Hepatic stellate cell (primary cell): Measurements from ENCODE around the gene ACTRT3.
A peak's percentile ranks its signal among the peaks of the same experiment; 100 is the strongest.
"Not testable (repeated sequence)": the region's sequence is repeated elsewhere in the genome, so short reads cannot be mapped to it uniquely, and the experiment has no call there.

Source experiments
- DNase-seq: peaks from one replicate; pipeline ENCODE4 v3.0.0; 2011; ENCODE audit warnings: low spot score

Gene ACTRT3

DNA sequence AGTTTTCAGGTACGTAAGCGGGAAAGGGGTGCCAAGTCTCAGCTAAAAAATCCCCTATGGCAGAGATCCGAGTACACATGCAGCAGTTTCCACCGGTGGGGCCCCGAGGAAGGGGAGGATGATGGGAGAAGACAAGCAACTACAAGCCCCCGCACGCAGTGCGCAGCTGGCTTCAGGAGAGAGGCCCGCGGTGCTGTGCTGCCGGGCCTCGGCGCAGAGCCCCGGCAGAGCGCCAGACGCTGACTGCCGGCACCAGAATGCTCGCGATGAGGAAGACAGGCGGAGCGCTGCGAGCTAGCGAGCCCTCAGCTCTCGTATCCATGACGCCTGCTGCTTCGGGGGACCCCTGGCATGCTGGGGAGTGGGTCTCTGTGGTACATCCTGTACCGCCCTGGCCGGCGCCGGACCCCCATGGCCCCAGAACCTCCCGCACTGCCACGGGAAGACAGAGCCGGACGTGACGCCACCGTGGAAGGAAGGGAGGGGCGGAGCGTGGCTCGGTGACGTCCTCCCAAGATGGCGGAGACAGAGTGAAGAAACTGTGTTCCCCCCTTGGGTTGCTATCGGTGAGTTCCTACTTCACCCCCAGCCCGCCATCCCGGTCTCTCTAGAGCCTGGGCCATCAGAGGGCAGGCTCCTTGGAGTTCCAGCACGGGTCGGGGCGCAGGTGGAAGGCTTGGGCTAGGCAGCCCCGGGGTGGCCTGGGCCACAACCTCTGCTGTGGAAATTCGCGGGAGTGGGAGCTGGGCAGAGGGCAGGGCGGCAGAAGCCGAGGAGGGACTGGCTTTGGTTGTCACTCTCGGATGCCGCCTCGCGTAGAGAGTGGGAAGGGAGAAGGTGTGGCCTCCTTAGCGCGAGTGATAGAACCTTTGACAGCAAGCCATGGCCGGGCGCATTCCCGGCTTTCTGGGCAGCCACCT lies 3.8 kb upstream of the ACTRT3 start, which contains the start of gene MYNN:
Gene MYNN (plus strand): TSS at position 500 of the 920 bp plus-strand sequence. CDS start 900 bp downstream, outside the sequence.
- peak; percentile 76 for DNase-seq

DNA sequence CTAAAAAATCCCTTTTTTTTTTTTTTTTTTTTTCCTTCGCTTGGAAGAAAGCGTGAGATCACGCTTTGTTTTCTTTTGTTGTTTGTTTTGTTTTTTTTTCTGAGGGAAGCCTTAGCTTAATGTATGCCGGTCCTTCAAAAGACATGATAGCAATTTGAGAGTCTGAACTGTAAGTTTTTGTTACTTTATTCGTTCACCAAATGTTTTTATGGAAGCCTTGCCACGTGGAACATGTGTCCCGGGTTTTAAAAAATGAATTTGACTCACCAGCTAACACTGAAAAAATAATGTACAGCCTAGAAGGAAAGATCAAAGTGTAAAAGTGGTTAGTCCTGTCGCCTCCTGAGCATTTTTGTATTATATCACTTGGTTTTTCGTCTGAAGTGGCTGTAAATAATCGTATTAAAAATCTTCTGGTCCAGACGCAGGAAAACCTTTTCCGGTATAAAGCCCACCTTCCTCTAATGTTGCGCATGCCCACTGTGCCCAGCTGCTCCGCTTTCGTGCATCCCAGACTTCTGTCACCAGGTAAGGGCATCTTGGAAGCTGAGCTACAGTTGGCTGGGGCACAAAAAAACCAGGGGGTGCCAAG lies 3.0 kb upstream of the ACTRT3 start:
- DNase-seq, result peak; percentile 55

DNA sequence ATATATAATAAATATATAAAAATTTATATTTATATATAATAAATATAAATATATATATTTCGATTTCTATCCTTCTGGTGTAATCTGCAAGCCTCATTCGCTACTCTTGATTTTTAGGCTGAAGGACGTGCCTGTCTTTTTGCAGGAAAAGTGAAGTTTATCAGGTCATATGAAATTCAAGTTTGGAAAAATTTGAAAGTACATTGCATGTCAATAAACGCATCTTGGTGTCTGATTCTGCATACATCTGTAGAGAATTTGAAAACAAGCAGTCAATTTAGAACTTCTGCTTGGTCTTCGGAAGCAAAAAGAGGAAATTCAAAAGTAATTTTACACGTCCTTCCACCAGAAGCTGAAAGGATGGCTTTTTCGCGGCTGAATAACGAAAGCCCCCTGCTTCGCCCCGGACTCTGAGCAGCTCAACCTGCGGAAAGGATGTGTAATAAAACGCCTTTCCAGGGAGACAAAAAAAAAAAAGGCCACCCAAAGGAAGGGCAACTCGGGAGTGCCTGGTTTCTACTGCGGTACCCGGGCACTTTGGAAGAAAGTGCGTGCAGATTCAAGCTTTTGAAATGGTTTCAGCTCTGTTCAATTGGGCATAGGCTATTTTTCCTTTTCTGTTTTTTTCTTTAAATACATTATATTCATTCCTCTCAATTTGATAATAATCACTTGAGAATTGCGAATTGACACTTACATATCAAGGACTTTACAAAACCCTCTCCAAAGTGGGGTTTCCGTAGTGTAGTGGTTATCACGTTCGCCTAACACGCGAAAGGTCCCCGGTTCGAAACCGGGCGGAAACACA lies 2.3 kb upstream of the ACTRT3 start:
- peak; percentile 17 for DNase-seq

DNA sequence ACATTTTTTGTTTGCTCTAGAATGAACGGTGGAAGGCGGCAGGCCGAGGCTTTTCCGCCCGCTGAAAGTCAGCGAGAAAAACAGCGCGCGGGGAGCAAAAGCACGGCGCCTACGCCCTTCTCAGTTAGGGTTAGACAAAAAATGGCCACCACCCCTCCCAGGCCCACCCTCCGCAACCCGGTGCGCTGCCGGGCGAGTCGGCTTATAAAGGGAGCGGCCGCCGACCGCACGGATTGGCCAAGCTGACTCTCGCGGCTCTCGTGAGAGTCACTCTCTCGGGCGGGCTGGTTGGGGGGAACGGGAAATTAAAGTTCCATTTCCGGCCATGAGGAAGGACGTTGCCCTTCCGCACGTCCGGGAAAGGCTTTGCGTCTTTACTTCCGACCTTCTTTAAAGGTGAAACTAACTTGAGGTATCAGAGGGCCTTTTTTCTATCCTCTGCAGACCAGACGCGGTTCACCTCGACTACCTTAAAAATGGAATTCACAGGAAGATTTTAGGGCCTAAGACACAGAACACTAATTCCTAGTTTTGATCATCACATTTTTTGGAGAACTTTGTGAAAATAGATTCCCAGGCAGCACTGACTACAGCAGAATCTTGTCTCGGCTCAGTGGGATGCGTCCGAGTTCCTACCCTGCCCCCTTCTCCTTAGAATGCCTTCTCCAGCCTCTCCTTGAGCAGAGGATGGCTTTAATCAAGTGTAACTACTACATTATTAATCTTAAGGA lies 4.3 kb downstream of the ACTRT3 start, which contains the start of gene TERC:
Gene TERC (minus strand): TSS at position 179 of the 731 bp plus-strand sequence.
- DNase-seq, result peak; percentile 88

DNA sequence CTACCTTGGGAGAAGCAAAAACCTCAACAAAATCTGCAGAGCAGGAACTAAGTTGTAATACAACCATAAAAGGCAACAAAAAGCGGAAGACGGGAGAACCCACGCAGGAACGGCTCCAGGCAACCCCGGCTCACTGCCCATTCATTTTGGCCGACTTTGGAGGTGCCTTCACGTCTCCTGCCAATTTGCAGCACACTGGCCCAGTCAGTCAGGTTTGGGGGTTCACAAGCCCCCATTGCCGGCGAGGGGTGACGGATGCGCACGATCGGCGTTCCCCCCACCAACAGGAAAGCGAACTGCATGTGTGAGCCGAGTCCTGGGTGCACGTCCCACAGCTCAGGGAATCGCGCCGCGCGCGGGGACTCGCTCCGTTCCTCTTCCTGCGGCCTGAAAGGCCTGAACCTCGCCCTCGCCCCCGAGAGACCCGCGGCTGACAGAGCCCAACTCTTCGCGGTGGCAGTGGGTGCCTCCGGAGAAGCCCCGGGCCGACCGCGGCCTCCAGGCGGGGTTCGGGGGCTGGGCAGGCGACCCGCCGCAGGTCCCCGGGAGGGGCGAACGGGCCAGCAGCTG lies 5.0 kb downstream of the ACTRT3 start:
- peak; percentile 32 for DNase-seq

DNA sequence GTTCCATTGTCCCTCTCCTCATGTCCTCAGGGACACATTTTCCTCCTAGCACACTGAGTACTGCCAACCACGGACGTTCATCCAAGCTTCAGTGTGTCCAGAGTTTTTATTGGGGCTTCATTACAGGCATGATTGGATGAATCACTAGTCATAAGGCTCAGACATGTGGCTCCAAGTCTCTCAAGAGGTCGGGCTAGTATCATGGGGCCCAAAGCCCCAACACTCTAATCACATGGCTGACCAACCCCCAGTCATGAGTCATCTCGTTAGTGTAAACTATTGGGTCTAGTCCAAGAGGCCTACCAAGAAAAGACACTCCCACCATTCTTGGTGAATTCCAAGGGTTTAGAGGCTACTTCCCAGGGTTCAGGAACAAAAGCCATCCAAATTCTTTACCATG lies 8.9 kb downstream of the ACTRT3 start:
- DNase-seq, result no peak

DNA sequence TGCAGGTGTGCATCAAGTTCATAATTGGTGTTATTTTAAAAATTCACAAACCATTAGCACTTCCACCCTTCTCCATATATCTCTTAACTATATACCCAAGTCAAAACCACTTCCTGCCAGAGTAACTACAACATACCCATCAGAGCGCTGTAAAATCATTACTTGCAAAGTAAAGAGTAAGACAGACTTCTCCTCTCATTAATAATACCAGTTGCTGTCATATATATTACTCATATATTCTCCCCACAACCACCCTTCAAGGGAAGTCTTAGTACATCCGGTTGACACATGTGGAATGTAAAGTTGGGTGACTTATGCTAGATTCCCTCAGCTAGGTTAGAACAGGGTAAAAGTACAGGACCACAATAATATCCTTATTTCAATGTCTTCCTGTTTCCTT lies 10.1 kb downstream of the ACTRT3 start:
- no peak for DNase-seq

DNA sequence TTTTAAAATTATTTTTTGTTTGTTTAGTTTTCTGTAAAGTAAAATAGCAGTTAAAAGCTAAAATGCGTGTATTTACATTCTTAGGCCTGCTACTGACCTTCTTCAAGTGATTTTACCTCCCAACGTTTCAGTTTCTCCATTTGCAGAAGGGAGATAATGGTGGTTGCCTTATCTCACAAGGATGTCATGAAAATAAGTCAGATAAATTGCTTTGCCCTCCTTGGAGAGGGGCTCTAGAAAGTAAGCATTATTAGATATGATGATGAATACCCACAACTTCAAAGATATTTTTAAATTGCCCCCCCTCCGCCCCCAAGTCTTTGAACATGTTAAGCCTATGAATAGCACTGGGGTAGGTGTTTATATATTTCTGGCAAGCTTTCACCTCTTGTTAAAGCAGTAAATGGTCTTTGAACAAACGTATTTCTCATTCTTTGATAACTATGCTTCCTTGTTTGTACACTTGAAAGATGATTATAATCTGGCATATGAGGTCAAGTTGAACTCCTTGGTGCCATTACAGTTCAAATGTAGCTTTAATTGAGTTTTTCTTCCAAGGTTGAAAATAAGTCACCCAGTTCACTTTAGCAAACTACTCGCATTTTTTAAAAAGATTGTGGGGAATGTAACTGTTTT lies 10.9 kb downstream of the ACTRT3 start:
- DNase-seq, result no peak

DNA sequence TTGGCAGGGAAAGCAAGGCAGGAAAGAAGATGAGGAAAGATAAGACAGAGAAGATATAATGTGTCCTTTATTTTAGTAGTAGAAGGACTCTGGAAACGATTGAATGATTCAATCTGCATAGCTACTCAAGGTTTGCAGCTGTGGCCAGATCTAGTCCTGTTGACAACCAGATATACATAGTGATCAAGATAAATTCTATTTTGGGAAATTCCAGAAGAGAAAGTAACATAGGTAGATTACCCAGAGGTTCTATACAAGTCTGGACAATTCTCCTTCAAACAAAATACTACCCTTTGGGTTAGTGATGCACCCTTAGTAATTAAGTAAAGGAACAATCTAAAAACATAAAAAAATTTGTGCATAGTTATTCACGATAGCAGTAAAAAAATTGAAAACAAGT lies 13.9 kb downstream of the ACTRT3 start:
- no peak for DNase-seq

DNA sequence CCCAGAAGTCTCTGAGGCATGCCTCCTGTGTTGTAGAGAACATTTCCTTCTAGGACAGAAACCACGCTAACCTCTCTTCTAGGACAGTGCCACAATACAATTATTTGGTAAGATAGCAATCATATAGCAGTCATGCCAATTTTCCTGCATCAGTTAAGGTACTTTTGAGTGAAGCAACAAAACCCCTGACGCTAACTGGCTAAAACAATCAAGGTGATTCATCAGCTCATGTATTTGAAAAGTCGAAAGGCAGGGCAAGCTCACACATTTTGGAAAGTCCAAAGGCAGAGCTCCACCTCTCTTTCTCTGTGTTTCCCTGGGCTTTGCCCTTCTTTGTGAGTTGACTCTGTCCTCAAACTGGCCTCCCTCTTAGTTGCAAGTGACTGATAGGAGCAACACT lies 14.7 kb downstream of the ACTRT3 start:
- DNase-seq, result no peak

DNA sequence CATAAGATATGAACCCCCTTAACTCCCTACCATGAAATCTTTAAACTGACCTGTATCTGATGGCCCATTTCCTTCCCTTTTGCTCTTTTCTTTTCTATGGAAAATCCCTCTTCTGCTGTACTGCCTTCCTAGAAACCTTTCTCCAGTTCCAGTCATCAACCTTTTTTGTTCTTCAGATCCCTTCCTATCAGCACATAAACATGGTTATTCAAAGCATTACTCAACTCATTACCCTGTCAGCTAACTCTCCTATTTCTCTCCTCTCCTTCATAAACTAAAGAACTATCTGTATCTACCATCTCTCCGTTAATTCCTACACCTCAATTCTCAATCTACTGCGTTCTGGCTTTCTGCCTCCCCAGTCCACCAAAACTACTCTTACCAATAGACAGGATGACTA lies 17.5 kb downstream of the ACTRT3 start:
- no peak for DNase-seq

DNA sequence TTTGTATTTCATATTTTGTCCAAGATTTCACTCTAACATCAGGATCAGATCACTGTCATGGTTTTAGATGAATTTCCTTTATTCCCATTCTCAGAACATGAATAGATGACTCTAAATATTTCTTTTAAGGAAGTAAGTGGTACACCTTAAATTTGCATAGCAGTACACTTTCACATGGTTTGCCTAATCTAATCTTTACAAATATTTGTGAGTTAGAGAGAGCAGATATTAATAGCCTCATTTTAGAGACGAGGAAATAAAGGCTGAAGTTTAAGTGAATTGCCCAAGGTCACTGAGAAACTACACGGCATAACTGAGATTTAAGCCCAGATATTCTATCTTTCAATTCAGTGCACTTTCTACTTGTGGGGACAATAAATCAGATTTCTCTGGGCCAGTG lies 18.7 kb downstream of the ACTRT3 start:
- DNase-seq, result no peak

DNA sequence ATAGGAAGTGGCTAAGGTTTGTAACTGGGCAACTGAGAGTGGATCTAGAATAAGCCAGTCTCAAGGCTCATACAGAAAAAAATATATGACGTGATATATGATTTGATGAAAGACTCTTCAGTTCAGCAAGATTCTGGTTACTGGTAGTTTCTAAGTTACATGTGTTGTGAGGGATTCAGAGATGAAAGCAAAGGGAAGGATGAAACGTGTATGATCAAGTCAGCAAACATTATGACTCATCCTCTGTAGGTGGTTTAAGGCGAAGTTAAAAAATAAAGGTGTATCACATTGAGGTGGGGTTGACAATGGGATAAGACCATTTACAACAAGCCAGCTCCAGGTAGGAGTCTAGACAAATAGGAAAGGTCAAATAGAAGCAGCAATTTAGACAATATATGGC lies 20.7 kb downstream of the ACTRT3 start:
- DNase-seq, result no peak

DNA sequence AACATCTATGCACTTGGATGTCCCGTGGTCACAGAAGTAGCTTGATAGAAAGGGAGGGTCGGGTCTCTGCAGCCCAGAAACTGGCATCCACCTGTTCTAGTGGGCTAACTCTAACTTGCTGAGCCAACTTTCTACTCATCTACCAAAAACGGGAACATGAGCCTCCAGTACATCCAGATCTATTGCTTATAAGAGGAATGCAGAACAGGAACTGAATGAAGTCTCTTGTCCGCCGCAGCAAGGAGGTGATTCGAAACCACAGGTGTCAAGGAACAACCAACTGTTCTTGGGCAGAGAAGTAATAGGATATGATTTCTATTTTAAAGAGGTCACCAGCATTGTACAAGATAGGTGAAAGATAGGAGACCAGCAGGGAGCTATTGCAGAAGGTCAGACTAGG lies 22.4 kb downstream of the ACTRT3 start:
- DNase-seq, result no peak

DNA sequence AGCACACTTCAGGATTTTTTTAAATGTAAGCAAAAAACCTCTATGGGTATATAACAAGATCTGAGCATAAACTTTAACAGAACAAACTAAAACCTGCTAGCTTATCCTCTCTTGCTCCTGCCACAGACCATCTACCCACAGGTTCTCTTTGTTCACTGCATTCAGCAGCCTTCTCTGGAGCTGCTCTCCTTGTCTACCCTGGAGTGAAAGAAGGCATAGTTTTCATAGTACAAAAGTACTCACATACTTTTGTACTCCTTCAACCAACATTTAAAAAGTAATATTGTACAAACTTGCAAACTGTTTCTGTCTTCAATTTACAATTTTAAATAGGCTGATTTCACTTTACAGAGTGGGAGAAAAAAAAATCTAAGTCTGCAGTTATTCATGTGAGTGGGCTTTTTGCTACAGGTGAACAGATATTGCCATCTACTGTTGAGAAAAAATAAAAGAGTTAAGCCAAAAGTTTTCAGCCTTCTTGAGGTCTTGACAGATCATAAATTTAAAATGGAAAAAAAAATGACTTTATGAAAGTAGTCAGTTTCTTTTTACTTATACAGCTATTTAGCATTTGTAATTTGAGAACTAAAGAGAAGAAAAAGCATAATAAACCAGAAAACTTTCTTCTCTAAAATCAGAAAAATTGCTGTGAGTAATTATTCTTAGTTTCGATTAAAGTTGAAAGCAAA lies 24.9 kb downstream of the ACTRT3 start:
- no peak for DNase-seq

DNA sequence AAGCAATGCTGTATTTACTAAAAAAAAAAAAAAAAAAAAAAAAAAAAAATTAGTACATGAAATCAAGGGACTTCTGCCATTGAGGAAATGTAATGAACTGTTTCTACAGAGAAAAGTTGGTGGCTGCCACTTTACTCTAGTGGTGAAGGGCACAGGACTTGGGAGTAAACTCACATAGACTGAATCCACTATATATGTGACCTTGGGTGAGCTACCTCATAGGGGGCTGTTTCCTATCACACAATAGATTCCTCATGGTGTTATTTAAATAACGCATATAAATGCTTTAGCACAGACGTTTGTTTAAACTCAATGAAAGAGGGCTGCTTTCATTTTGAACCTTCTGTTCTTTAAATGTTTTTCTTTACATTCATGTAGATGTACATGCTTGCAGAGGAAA lies 30.3 kb downstream of the ACTRT3 start:
- no peak for DNase-seq

DNA sequence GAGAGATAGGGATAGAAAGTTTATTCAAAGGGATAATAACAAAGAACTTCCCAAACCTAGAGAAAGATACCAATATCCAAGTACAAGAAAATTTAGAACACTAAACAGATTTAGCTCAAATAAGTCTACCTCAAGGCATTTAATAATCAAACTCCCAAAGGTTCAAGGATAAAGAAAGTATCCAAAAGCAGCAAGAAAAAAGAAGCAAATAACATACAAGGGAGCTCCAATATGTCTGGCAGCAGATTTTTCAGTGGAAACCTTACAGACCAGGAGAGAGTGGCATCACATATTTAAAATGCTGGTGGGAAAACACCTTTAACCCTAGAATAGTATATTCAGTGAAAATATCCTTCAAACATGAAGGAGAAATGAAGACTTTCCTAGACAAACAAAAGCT lies 37.5 kb downstream of the ACTRT3 start:
- not testable (repeated sequence) for DNase-seq

DNA sequence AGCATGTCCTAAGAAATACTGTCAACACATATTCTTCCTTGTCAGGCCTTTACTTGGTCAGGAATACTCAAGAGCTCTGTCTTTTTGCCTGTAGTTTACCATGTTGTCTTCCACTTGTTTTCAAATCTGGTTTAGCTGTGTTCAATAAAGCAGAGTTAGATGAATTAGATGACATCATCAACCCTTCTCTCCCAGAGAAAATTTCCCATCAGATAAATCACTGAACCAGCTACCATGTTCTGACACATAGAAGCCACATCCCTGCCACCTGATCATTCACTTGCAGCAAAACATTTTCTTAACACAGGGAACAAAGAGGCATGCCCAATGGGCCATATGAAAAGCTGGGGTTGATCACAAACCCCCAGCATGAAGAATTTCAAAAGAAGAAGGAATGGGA lies 46.6 kb downstream of the ACTRT3 start:
- DNase-seq, result no peak

DNA sequence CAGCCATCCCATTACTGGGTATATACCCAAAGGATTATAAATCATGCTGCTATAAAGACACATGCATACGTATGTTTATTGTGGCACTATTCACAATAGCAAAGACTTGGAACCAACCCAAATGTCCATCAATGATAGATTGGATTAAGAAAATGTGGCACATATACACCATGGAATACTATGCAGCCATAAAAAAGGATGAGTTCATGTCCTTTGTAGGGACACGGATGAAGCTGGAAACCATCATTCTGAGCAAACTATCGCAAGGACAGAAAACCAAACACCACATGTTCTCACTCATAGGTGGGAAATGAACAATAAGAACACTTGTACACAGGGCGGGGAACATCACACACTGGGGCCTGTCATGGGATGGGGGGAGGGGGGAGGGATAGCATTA lies 50.9 kb downstream of the ACTRT3 start:
- not testable (repeated sequence) for DNase-seq
